NCI-H1105 treated with DMSO at 0.1 percent for 48 hours (cell line): Measurements from ENCODE around the gene C11orf58.

ENCODE experiments used
- DNase-seq: peaks from one replicate; lab custom pipeline; 2025; lab: John Stamatoyannopoulos, UW

Gene C11orf58

GRCh38 chr11:16785520-16786128 lies 47.2 kb downstream of the C11orf58 start:
- peak; percentile 62 for DNase-seq

- no peak for DNase-seq
Observed at GRCh38 chr11:16786131-16786530, 47.7 kb downstream of the C11orf58 start.

- DNase-seq = no peak
Observed at GRCh38 chr11:16787035-16787742, 48.7 kb downstream of the C11orf58 start.

GRCh38 chr11:16788141-16789062 lies 50.0 kb downstream of the C11orf58 start:
- peak; percentile 93 for DNase-seq

DNA sequence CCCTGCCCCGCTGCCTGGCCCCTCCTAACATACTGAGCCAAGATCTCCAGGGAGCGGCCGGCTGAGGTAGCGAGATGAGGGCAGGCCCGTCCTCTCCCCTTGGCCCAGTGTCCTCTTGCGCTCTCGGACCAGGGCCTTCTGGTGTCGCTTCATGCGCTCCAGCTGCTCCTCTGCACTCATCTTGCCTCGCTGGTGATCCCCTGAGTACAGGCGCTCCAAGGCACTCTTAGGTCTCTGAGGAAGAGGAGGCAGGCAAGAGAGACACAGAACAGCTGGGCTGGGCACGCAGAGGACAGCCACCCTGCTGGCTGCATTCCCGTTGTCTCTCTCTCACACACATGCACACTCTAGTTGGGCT lies 50.6 kb downstream of the C11orf58 start:
- DNase-seq = no peak

- no peak for DNase-seq
Observed at GRCh38 chr11:16789560-16790485, 51.4 kb downstream of the C11orf58 start.

DNA sequence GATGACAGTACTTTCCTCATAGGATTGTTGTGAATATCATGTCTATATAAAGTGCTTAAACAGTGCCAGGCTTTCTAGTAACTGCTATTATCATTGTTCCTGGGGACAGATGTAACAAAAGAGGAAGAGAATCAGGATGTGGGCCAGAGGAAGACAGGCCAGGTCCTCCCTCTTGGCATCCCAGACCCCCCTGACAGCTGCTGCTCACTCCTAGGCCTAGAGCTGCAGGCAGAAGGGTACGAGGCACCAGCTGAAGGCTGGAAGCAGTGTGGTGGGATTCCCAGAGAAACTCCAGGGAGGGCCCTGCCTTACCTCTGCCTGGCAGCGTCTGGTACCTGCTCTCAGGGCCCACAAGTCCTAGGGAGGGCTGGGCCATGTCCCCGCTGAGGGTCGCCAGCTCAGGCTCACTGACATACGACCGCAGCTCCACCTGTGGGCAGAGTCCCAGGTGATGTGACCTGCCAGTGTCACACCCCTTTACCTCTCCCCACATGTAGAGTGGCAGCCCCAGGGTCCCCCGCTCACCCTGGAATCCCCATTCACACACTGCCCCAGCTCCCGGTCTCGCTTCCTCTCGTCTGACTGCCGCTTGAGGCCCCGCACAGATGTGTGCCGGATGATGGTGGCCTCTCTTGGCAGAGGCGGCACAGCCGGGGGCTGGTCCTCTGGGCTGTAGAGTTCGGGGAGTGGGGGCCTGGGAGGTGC lies 52.2 kb downstream of the C11orf58 start:
- no peak for DNase-seq

DNA sequence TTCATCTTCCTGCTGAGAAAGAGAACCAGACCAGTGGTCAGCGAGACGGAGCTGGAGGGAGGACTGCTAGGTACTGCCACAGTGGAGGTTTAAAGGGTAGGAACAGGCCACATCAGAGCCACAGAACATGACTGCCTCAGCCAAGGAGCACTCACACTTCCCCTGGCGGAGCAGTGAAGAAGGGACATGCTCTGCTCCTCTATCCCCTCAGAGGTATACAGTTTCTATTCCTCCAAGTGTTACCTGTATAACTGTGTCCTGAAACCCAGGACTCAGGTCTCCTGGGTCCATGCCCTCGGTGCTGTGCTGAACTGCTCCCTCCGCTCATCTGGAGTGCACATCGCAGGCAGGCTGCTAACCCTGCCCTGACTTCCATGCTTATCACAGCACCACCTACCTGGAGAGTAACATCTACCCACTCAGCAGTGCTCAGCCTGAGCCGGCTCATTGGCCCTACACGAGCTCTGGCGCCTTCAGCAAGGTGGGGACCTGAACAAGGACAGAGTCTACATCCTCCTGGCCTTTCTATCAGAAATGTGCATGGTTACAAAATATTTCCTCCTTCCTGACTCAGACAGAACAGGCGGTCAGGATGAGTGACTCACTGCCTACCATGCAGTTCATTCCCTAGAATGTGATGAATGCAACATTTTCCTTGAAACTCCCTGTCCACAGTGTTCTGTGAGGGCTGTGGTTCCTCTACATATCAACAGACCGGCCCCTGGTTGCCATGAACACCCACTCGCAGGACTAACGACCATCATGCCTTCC lies 52.9 kb downstream of the C11orf58 start:
- DNase-seq = no peak

- DNase-seq = no peak
Observed at GRCh38 chr11:16792426-16792825, 54.0 kb downstream of the C11orf58 start.

GRCh38 chr11:16793009-16793408 lies 54.6 kb downstream of the C11orf58 start:
- DNase-seq = no peak

GRCh38 chr11:16793511-16793910 lies 55.1 kb downstream of the C11orf58 start:
- no peak for DNase-seq

GRCh38 chr11:16794047-16794818 lies 55.8 kb downstream of the C11orf58 start:
- no peak for DNase-seq

DNA sequence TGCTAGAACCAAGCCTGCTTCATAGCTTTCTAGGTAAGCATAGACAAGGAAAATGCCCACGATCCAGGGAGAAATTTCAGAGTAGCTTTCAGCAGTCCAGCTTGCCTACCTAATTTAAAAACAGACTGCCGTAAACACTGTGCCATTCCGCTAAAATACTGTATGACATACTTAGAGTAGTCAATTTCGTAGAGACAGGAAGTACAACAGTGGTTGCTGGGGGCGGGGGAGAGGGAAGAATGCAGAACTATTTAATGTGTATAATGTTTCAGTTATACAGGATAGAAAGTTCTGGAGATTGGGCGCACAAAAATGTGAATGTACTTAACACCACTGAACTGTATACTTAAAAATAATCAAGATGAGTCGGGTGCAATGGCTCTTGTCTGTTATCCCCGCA lies 56.7 kb downstream of the C11orf58 start:
- DNase-seq = no peak

DNA sequence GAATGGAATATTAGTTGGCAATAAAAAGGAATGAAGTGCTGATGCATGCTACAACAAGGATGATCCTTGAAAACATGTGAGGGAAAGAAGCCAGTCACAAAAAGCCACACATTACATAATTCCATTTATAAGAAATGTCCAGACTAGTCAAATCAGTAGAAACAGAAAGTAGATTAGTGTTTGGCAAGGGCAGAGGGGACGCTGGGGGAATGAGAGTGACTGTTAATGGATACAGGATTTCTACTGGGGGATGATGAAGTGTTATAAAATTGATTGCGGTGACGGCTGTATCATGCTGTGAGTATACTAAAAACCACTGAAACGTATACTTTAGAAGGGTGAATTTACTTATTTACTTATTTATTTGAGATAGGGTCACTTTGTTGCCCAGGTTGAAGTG lies 57.9 kb downstream of the C11orf58 start:
- no peak for DNase-seq

- DNase-seq = no peak
Observed at GRCh38 chr11:16797776-16798175, 59.3 kb downstream of the C11orf58 start.

DNA sequence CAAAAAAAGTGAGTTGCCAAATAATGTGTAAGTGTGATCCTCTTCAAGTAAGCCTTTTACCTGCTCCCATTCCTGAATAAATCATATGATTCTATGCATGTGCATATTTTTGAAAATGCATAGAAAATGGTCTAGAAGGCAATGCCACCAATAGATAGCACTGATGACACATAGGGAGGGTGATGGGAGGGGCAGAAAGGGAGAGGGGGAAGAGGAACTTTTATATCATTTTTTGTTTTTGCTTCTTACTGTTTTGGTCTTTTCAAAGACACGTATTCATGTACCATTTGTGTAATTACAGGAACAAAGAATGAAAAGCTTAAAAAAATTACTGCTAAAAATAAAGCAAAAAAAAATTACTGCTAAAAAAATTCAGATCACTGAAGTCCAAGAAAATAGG lies 60.8 kb downstream of the C11orf58 start:
- no peak for DNase-seq

DNA sequence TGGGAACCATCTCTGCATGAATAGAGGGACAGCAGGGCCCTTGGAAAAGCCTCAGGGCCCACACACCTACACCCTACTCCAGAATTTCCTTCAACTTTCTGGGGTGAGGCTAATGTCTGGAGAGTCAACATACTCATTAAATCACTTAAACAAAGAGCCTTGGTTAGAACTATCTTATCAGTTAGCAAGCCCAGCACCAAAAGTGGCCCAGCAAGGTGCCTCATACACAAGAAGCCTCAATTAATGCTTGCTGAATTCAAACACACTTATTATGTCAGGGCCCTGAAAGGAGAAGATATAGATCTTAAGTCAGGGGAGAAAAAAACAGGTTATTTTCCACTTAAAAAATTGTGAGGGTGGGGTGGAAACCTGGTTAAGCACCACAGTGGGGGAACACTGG lies 61.4 kb downstream of the C11orf58 start:
- DNase-seq = no peak

DNA sequence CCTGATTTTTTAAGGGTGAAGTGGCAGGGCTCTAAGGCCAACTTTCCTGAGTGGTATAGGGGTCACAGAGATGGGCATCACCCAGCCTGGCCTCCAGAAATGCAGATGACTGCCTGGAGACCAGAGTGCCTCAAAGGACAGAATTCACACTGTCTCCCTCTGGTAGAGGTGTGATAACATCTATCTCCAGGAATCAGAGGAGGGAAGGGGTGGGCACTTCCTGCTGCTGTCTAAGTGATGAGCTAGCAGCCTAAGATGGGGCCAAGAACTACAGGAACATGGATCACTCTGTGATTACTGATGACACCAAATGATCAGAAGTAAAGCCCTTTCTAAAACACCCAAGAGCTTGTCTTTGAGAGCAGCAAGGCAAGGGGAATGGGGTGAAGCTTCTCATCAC lies 61.9 kb downstream of the C11orf58 start:
- no peak for DNase-seq

- DNase-seq = no peak
Observed at GRCh38 chr11:16801288-16801980, 63.0 kb downstream of the C11orf58 start.
